MM.1S (cell line): ENCODE results near the gene TACC2.

ENCODE experiments used
- EZH2 ChIP-seq: fragments of 300-600 bp; sonication (generic); optimal IDR thresholded peaks from 2 replicates; pipeline ENCODE3; 2017; ENCODE audit warnings: low read depth, mild to moderate bottlenecking, antibody characterized with exemption, low read length, mixed read lengths
- EZH2phosphoT487 ChIP-seq: fragments of 300-600 bp; sonication (generic); IDR thresholded peaks from 2 replicates; pipeline ENCODE4 v1.6.1; 2018; ENCODE audit warnings: antibody characterized with exemption, low read length
- TF ChIP-seq, protein P1 (sequence below): fragments of 300-600 bp; sonication (generic); IDR thresholded peaks from 2 replicates; pipeline ENCODE4 v1.5.1; 2016; ENCODE audit warnings: antibody characterized with exemption, low read length, mixed read lengths

DNA sequence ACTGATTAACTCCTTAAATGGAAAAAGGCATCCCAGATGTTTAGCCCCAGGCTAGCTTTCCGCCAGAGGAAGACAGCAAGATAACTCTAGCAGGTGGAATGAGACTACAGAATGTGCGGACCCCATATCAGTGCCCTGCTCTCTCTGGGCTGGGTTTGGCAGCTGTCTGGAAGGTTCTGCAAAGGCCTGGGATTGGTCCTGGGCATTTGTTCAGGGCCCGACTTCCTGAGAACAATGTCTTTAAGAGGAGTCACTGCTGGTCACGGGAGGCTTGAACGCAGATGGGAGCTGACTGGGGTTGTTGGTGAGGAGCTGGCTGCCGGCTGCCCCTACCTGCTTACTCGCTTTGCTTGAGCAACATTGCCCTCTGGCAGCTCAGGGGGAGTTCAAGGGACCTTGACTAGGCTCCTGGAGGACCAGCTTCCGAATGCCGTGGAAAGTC is 151.5 kb downstream of the TACC2 start:
- TF ChIP-seq EZH2phosphoT487 (no peak), EZH2 (no peak)
- TF ChIP-seq, protein P1, sequence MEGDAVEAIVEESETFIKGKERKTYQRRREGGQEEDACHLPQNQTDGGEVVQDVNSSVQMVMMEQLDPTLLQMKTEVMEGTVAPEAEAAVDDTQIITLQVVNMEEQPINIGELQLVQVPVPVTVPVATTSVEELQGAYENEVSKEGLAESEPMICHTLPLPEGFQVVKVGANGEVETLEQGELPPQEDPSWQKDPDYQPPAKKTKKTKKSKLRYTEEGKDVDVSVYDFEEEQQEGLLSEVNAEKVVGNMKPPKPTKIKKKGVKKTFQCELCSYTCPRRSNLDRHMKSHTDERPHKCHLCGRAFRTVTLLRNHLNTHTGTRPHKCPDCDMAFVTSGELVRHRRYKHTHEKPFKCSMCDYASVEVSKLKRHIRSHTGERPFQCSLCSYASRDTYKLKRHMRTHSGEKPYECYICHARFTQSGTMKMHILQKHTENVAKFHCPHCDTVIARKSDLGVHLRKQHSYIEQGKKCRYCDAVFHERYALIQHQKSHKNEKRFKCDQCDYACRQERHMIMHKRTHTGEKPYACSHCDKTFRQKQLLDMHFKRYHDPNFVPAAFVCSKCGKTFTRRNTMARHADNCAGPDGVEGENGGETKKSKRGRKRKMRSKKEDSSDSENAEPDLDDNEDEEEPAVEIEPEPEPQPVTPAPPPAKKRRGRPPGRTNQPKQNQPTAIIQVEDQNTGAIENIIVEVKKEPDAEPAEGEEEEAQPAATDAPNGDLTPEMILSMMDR: no peak
